Measurements from ENCODE around the gene ATG101. TPM values are rescaled to one million over a fixed set of nuclear protein-coding genes. Genes with fewer than 3 reads are reported as not detected.
A peak's percentile ranks its signal among the peaks of the same experiment; 100 is the strongest.

Gene ATG101
- total RNA-seq, 4 donors from 2014 or later = 36.7 to 60.2 (median 52.6) TPM

DNA sequence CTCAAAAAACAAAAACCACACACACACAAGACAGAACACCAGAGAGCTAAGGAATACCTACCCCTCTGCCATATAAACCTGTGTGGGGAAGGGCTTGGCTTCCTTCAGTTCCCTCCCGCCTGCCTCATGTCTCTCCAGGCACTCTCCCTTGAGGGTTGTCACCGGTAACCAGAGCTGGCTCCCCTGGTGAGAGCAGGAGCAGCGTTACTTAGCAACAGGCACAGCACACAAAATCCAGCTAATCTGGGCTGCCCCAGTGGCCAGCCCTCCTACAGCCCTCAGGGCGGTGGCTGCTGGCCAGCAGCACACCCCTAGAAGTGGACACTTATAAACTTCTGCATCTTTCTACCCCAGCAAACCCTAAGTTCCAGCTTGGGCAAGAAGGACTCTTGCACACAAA is 40.1 kb upstream of the ATG101 start:
- no peak for ATAC-seq
- peaks cover 0 to 73% (median 39%) of the 10 kb centered on the region in 3 donors for H3K4me1 ChIP-seq
- no peaks in the 10 kb centered on the region for H3K27me3 ChIP-seq
- H3K9me3 ChIP-seq = no peaks in the 10 kb centered on the region
- no peak overlapping the region for H3K4me3 ChIP-seq
- 48% methylated on average over 3 of the region's 4 CpGs; no CpG with 5 or more reads in 1 of the 2 donors for WGBS, 2 donors (ENCODE audit: low coverage in 1 of 2)
- H3K27ac ChIP-seq = peak overlapping the region in 3 of 4 donors; percentile 78 to 98 (median 91)
- TF ChIP-seq POLR2AphosphoS5 (IDR thresholded peaks at IDR 0.05) (no peak), EP300 (IDR thresholded peaks at IDR 0.05) (no peak), POLR2A (IDR thresholded peaks at IDR 0.05) (no peak)
- TF ChIP-seq, protein P1, sequence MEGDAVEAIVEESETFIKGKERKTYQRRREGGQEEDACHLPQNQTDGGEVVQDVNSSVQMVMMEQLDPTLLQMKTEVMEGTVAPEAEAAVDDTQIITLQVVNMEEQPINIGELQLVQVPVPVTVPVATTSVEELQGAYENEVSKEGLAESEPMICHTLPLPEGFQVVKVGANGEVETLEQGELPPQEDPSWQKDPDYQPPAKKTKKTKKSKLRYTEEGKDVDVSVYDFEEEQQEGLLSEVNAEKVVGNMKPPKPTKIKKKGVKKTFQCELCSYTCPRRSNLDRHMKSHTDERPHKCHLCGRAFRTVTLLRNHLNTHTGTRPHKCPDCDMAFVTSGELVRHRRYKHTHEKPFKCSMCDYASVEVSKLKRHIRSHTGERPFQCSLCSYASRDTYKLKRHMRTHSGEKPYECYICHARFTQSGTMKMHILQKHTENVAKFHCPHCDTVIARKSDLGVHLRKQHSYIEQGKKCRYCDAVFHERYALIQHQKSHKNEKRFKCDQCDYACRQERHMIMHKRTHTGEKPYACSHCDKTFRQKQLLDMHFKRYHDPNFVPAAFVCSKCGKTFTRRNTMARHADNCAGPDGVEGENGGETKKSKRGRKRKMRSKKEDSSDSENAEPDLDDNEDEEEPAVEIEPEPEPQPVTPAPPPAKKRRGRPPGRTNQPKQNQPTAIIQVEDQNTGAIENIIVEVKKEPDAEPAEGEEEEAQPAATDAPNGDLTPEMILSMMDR (IDR thresholded peaks at IDR 0.05) = no peak
- H3K36me3 ChIP-seq = no peaks in the 10 kb centered on the region

DNA sequence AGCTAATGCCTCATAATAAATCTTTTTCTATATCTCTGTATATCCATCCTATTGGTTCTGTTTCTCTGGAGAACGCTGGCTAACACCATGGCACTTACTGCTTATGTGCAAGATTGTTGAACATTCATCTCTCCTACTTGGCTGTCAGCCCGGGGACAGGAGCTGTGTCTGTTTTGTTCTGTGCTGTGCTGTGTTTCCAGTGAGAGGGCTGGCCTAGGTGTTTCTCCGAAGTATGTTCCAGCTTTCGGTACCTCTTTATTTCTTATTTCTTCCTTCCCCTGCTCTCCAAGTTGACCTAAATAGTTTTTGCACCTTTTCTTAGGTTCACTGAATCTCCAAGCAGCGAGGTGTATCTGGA is 37.4 kb upstream of the ATG101 start:
- no peaks in the 10 kb centered on the region for H3K9me3 ChIP-seq
- peaks cover 0 to 64% (median 22%) of the 10 kb centered on the region in 3 donors for H3K4me1 ChIP-seq
- peak overlapping the region; percentile 91 to 98 (median 94) for H3K27ac ChIP-seq
- no peaks in the 10 kb centered on the region for H3K27me3 ChIP-seq
- no peaks in the 10 kb centered on the region for H3K36me3 ChIP-seq
- WGBS, 2 donors (ENCODE audit: low coverage in 1 of 2) = 0% methylated on average over 3 to 5 of the region's 5 CpGs
- peak; percentile 46 for ATAC-seq
- TF ChIP-seq POLR2AphosphoS5 (IDR thresholded peaks at IDR 0.05) = peak; percentile 4
- TF ChIP-seq EP300 (IDR thresholded peaks at IDR 0.05) = no peak
- peak overlapping the region; percentile 25 to 45 for H3K4me3 ChIP-seq

DNA sequence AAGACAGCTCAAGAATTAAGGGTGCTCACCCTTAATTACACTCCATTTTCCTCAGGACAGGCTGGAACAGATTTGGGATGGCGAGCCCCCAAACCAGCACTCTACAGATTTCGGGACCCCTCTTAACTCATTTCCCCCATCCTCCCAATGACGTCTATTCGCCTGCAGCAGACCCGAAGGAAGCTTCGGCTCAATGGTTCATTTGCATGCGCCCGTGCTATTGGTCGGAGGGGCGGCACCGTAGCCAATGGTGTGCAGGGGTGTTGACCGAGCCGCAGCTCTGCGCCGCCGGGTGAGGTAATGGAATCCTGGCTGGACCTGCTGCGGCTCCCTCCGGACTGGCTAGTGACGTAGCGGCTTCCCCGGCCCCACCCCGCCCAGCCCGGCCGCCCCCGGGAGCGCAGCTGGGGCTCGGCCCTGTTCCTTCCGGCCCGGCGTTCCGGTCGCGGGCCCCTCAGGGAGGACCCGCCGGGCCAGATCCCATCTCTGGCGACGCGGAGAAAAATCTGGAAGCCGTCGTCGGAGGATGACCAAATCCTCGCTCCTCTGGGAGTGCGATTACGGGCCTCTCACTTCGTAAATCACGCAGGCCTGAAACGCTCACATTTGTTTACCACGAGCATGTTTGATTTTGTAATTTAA is 36.9 kb upstream of the ATG101 start:
- Histone ChIP-seq H3K4me1 (peaks cover 0 to 65% (median 24%) of the 10 kb centered on the region in 3 donors), H3K36me3 (no peaks in the 10 kb centered on the region), H3K27me3 (no peaks in the 10 kb centered on the region), H3K9me3 (no peaks in the 10 kb centered on the region), H3K4me3 (peak overlapping the region; percentile 25 to 45), H3K27ac (peak overlapping the region; percentile 91 to 98 (median 94))
- ATAC-seq = peak; percentile 93
- TF ChIP-seq POLR2AphosphoS5 (IDR thresholded peaks at IDR 0.05) = peak; percentile 71
- peak; percentile 68 to 87 for TF ChIP-seq POLR2A (IDR thresholded peaks at IDR 0.05)
- TF ChIP-seq, protein P1 (IDR thresholded peaks at IDR 0.05) = peak in 1 of 4 experiments; percentile 8
- TF ChIP-seq EP300 (IDR thresholded peaks at IDR 0.05) = peak; percentile 88
- WGBS, 2 donors (ENCODE audit: low coverage in 1 of 2) = 0 to 2% methylated on average over 8 to 11 of the region's 48 CpGs

DNA sequence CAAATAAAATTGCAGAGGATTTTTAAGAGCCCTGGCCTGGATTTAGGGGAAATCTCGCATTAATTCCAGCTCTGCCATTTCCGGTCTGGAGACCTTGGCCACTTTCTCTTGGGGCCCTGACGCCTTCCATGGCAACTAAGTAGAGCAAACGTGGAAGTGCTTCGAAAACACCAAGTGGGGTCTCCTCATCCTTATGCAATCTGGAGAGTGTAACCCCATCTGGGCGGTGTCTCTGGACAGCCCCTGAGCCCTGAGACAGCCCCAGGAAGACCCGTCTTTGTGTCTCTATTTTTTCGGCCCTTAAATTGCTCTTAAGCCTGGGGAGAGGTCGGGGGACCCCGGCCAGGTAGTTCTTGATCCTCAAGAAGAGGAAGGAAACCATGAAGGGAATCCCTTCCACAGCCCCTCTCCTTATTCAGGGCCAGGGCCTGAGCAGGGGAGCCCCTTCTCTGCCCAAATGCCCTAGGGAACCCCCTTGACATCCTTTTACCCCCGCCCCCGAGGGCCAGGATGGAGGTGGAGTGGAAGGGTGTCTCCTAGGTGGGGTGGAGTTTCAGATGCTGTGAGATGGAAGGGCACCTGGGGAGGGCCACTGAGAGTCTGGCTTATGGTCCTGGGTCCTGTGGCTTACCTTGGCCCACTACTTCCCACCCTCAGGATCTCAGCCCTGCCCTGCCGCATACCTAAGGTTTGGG is 36.2 kb upstream of the ATG101 start:
- H3K4me1 ChIP-seq = peaks cover 0 to 72% (median 31%) of the 10 kb centered on the region in 3 donors
- H3K27me3 ChIP-seq = no peaks in the 10 kb centered on the region
- 14 to 49% methylated on average over 5 to 9 of the region's 13 CpGs for WGBS, 2 donors (ENCODE audit: low coverage in 1 of 2)
- peak overlapping the region; percentile 8 to 45 for H3K4me3 ChIP-seq
- peak overlapping the region; percentile 91 to 98 (median 94) for H3K27ac ChIP-seq
- H3K9me3 ChIP-seq = no peaks in the 10 kb centered on the region
- H3K36me3 ChIP-seq = no peaks in the 10 kb centered on the region
- no peak for ATAC-seq
- no peak for TF ChIP-seq EP300 (IDR thresholded peaks at IDR 0.05)

DNA sequence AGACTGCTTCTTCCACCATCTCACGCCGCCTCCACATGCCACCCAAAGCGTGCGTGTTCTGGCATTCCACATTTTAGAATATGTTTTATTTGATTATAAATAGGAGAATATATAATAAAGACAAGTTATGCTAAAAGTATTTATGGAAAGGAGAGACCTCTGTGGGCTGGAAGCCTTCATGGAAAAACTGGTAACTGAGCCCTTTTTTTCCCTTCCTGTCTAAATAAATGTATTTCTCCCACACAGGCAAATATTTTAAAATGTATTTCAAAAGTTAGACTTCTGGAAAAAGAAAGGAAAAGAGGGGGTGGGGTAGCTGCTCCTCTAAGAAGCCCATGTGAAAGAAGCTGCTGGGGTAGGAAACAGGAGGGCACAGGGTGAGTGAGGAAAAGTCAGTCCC is 34.6 kb upstream of the ATG101 start:
- WGBS, 2 donors (ENCODE audit: low coverage in 1 of 2) = 72% methylated on average over 2 of the region's 4 CpGs; no CpG with 5 or more reads in 1 of the 2 donors
- H3K9me3 ChIP-seq = no peaks in the 10 kb centered on the region
- no peak for ATAC-seq
- H3K27ac ChIP-seq = peak overlapping the region in 3 of 4 donors; percentile 91 to 98 (median 98)
- H3K27me3 ChIP-seq = no peaks in the 10 kb centered on the region
- no peaks in the 10 kb centered on the region for H3K36me3 ChIP-seq
- no peak for TF ChIP-seq POLR2A (IDR thresholded peaks at IDR 0.05)
- no peak for TF ChIP-seq EP300 (IDR thresholded peaks at IDR 0.05)
- TF ChIP-seq, protein P1 (IDR thresholded peaks at IDR 0.05) = no peak
- no peak for TF ChIP-seq POLR2AphosphoS5 (IDR thresholded peaks at IDR 0.05)
- H3K4me3 ChIP-seq = no peak overlapping the region
- peaks cover 0 to 69% (median 34%) of the 10 kb centered on the region in 3 donors for H3K4me1 ChIP-seq

All from gastroesophageal sphincter (tissue), 4 donors.